AG04449 (cell line): ENCODE measurements around the gene ZBTB46.

Experiments
- CTCF ChIA-PET: fragments of 350-600 bp; formaldehyde crosslinking; extraction: SDS; loops from one replicate; lab custom pipeline; 2021; ENCODE audit warnings: antibody characterized with exemption; lab: Yijun Ruan, JAX
- POLR2A ChIA-PET: fragments of 400-600, 350-600 bp; formaldehyde crosslinking; extraction: SDS; loops from one replicate; lab custom pipeline; 2020; ENCODE audit warnings: antibody characterized with exemption, inconsistent platforms; lab: Yijun Ruan, JAX
- DNase-seq: peaks from one replicate; pipeline ENCODE4 v3.0.0-alpha.2; 2010; ENCODE audit warnings: low read depth, low spot score
- H3K4me3 ChIP-seq: 2 replicates; pipeline ENCODE4 v1.5.1; 2011; ENCODE audit warnings: low read depth, mild to moderate bottlenecking, control low read depth, low read length
- TF ChIP-seq, protein P1 (sequence below): IDR thresholded peaks from one replicate; pipeline ENCODE4 v1.5.1; 2011; ENCODE audit warnings: mild to moderate bottlenecking, moderate library complexity, low read length, control low read depth, inconsistent platforms; ENCODE audit not compliant: insufficient read depth; ENCODE audit errors: missing control alignments

ZBTB46 gene

DNA sequence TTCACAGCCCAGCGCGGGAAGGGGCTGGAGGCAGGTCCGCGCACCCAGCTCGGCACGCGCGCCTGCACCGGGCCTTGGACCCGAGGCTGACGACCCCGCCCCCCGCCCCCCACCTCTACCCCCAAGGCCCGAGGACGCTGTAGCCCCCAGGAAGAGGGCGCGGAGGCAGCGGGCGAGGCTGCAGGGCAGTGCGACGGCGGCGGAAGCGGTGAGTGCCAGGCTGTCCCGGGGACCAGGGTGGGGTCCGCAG lies 93.4 kb downstream of the ZBTB46 start:
- DNase-seq: no peak
- POLR2A ChIA-PET: interaction anchor here (1.3 to 1.8 kb wide), 2 partner anchors 30 to 127 kb away, joined by 4 read pairs; partner anchors contain the start of genes ARFRP1, TPD52L2 and ZGPAT
- CTCF ChIA-PET: no interaction called here
- TF ChIP-seq, protein P1, sequence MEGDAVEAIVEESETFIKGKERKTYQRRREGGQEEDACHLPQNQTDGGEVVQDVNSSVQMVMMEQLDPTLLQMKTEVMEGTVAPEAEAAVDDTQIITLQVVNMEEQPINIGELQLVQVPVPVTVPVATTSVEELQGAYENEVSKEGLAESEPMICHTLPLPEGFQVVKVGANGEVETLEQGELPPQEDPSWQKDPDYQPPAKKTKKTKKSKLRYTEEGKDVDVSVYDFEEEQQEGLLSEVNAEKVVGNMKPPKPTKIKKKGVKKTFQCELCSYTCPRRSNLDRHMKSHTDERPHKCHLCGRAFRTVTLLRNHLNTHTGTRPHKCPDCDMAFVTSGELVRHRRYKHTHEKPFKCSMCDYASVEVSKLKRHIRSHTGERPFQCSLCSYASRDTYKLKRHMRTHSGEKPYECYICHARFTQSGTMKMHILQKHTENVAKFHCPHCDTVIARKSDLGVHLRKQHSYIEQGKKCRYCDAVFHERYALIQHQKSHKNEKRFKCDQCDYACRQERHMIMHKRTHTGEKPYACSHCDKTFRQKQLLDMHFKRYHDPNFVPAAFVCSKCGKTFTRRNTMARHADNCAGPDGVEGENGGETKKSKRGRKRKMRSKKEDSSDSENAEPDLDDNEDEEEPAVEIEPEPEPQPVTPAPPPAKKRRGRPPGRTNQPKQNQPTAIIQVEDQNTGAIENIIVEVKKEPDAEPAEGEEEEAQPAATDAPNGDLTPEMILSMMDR: no peak
- H3K4me3 ChIP-seq: no peak overlapping the region

DNA sequence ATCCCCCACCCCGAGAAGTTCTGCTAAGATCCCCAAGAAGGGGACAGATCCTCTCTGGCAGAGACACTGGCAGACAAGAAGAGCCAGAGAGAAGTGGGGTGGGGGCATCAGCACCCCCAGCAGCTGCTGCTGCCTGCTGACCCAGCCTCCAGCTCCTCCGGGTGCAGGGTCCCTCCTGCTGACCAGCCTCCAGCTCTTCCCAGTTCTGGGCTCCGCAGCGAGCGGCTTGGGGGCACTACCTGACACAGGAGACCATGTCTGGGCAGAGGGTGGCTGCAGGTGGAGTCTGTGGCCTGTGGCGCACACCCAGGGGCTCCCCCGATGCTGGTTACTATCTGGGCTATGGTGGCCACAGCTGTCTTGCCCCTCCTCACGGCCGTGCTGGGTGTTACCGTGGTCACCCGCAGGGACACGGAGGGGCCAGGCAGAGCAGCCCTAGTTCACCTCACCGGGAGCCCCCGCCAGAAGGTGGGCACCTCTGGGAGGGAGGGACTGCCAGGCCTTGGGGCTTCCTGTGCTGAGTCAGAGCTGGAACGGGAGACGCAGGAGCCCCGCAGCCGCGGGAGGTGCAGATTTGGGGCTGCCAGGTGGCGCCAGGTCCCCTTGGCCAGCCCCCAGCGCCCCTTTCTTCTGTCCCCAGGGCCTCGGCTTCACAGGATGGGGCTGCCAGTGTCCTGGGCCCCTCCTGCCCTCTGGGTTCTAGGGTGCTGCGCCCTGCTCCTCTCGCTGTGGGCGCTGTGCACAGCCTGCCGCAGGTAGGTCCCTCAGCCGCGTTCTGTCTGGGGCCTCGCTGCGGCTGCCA lies 94.0 kb downstream of the ZBTB46 start:
- TF ChIP-seq, protein P1: no peak
- ChIA-PET POLR2A (interaction anchor here (1.3 to 1.8 kb wide), 2 partner anchors 29 to 128 kb away, joined by 4 read pairs; partner anchors contain the start of genes ARFRP1, TPD52L2 and ZGPAT), CTCF (no interaction called here)
- no peak for DNase-seq
- no peak overlapping the region for H3K4me3 ChIP-seq

DNA sequence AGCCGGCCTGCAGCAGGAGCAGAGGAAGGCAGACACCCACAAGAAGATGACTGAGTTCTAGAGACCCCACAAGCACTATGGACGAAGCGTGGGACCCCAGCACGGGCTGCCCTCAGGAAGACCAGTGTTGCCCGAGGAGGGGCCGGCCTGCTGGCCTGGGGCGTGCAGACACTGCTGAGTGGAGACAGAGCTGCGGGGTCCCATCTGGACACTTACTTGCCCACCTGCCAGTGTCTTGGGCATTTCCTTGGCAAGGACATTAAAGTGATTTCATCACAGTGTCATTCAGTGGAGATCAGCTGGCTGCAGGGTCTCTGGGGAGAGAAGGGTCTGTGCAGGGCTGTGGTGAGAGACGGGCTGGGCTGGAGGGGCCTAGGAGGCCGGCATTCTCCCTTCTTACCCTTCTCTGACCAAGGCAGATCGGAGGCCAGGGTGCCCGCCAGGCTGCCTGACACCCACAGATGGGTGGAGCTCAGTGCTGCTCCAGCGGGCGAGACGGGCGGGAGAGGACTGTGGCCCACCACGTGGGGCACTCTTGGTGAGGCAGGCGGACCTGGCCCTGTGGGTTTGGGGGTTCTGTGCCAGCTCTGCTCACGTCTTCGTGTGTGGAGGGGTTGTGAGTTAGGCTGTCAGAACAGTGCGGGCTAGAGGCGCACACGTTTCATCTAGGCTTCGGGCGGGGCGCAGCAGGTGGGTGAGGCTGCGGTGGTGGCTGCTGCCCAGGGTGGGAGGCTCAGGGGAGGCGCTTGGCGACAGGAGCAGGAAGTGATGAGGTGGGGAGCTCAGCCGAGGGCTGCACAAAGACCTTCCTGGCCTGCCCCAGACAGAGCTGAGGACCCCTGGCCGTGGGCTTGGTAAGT lies 95.0 kb downstream of the ZBTB46 start, which contains the start of gene LIME1:
TSS of gene LIME1 (plus strand) at position 806 of the 860 bp plus-strand sequence. CDS start 886 bp downstream, outside the sequence.
- ChIA-PET CTCF (no interaction called here), POLR2A (interaction anchor here (0.7 to 1.8 kb wide), 3 partner anchors 9 to 129 kb away, joined by 3 to 4 read pairs (median 4); partner anchors contain the start of genes ARFRP1, TPD52L2 and ZGPAT)
- no peak for DNase-seq
- TF ChIP-seq, protein P1: no peak
- H3K4me3 ChIP-seq: no peak within 1 kb of the TSS

DNA sequence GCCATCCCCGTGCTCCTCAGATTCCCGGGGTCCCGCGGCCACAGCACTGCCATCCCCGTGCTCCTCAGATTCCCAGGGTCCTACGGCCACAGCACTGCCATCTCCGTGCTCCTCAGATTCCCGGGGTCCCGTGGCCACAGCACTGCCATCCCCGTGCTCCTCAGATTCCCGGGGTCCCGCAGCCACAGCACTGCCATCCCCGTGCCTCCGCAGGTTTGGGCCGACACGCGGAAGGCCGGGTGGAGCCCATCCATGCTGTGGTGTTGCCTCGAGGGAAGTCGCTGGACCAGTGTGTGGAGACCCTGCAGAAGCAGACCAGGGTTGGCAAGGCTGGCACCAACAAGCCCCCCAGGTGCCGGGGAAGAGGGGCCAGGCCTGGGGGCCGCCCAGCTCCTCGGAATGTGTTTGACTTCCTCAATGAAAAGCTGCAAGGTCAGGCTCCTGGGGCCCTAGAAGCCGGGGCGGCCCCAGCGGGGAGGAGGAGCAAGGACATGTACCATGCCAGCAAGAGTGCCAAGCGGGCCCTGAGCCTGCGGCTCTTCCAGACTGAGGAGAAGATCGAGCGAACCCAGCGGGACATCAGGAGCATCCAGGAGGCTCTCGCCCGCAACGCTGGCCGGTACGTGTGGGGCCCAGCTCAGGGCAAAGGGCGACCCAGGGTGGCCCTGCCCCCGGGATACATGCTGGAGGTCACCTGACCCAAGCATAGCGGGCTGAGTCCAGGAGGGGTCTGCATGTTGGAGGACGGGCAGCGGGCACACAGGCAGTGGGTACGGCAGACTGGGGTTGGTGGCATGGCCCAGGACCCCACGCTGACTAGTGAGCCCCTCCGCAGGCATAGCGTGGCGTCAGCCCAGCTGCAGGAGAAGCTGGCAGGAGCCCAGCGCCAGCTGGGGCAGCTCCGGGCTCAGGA lies 95.9 kb downstream of the ZBTB46 start:
- CTCF ChIA-PET: no interaction called here

DNA sequence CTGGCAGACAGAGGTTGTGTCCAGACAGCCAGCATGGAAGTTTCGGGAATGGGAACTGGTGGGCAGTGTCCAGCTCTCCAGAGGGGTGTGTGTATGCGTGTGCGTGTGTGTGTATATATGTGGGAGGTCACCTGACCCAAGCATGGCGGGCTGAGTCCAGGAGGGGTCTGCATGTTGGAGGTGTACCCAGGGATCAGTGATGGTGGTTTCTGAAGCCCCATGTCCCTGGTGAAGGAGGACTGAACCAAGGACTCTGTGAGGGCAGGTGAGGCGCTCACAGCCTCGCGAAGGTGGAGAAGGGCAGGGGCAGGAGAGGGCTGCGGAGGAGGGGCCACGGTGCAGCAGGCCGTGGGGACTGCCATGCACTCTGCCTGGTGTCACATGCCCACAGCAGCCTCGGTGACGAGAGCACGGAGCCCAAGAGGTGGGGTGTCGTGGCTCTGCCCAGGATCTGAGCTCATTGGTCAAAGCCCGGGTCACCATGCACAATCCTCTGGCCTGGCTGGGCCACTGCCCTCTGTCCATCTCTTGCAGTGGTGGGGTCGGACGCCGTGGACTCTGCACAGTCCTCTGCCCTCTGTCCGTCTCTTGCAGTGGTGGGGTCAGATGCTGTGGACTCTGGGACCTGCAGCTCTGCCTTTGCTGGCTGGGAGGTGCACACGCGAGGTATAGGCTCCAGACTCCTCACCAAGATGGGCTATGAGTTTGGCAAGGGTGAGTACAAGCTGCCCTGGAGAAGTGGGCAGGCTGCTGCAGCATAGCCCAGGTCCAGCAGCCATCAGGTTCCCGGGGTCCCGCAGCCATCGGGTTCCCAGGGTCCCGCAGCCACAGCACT lies 96.7 kb downstream of the ZBTB46 start:
- ChIA-PET POLR2A (no interaction called here), CTCF (no interaction called here)
- H3K4me3 ChIP-seq: no peak overlapping the region
- TF ChIP-seq, protein P1: no peak
- no peak for DNase-seq

More for the DNA sequence above, 95.9 kb downstream of the ZBTB46 start:
- no peak for DNase-seq
- TF ChIP-seq, protein P1: no peak
- no peak overlapping the region for H3K4me3 ChIP-seq
- POLR2A ChIA-PET: interaction anchor here (0.7 kb wide), 1 partner anchor 10 kb away, joined by 3 read pairs; no protein-coding TSS in a partner anchor
